Astrocyte of the hippocampus (primary cell): ENCODE measurements around the gene BCAS3.
"Not testable (repeated sequence)": the region's sequence is repeated elsewhere in the genome, so short reads cannot be mapped to it uniquely, and the experiment has no call there.

Experiments
- DNase-seq: peaks from one replicate; pipeline ENCODE4 v3.0.0; 2011; ENCODE audit warnings: low read depth, low spot score

BCAS3 gene

DNA sequence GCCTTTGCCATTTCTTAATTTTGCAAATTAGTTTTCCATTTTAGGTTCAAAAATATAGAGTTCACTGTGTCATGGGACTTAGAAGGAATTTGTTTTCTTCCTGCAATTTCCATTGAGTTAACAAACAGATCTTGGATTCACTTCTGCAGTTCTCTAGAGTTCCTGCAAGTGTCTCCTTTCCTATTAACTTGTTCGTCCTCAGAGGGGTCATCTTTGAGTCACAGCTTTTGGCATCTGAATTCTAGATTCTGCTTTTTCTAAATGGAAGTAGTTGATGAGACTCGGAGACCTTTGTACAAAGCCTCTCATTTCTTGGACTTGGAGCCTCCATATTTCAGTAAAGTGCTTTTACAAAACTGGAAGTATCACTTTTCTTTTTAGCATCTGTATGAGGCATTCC is 323.3 kb downstream of the BCAS3 start:
- DNase-seq = peak; percentile 41

GRCh38 chr17:61002316-61002736 is 324.7 kb downstream of the BCAS3 start:
- peak; percentile 57 for DNase-seq

DNA sequence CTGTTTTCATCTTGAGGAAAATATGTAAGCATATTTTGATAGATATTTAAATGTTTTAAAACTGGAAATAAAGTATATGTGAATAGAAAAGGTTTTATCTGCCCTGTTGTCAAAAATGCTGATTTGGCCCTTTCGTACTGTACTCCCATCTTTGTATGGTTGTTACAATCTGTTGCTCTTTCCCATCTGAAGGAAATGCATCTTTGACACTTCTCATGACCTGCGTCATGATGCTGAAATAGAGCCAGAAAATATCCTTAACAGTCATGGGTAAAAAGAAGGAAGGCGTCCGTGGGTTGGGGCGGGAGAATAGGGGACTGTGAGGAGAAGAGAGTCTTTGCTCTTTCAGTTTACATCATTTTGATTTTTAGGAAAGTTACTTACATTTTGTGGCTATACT is 327.7 kb downstream of the BCAS3 start:
- DNase-seq = no peak

- DNase-seq = not testable (repeated sequence)
Observed at GRCh38 chr17:61005958-61006357, 328.3 kb downstream of the BCAS3 start.

DNA sequence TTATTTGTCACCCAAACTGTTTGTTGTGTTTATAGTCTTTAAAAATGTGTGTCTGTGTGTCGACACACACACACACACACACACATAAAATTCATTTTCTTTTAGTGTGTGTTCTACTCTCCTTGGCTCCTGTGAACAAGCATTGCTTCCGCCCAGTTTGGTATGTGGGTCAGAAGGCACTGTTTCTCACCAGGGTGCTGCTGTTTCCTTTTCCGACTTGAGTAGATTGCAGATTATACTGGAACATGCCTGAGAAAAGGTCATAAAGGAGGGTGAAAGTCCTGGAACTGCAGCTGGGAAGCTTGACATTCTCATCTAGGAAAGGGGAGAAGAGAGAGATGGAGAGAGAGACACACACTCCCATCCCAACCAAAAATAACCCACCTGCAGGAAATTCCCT is 330.3 kb downstream of the BCAS3 start:
- no peak for DNase-seq

- peak; percentile 54 for DNase-seq
Observed at GRCh38 chr17:61009663-61010062, 332.0 kb downstream of the BCAS3 start.

DNA sequence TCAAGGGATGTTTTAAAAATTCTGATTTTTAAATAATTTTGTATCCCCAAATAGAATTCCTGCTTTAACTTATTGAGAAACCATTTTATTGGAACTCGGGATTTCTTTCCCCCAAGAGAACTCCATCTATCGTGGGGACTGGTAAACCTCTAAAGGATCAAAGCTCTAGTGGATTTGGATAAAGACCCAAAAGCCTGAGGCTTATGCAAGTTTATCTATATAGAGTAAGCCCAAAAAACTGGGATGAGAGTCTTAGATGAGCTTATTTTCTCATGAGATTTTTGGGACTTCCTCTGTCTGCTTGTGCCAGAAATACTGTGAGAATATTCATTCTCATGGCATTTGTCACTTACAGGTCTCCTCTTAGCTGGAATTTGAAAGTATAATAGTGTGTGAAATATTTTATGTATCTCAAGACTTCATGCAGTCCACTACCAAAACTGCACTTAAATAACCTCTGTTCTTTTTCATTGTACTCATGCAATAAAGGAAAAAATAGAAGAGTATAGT is 333.1 kb downstream of the BCAS3 start:
- DNase-seq = no peak

DNA sequence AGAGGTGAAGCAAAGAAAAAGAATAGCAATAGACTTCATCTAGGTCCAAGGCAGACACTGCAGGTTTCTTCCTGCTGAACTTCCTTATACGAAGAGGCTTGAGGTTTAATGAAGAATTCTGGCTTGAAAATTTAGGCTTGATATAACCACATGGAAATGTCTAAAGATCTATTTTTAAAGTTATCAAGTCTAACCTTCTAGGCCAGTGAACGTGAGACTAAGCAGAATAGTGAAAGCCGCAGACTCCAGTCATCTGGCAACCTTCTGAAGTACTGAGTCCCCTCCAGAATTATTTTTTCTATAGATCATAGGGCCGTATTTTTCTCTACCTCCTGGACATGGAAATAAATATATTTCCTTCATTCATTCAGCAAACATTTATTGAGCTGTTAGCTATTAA is 333.6 kb downstream of the BCAS3 start:
- no peak for DNase-seq

DNA sequence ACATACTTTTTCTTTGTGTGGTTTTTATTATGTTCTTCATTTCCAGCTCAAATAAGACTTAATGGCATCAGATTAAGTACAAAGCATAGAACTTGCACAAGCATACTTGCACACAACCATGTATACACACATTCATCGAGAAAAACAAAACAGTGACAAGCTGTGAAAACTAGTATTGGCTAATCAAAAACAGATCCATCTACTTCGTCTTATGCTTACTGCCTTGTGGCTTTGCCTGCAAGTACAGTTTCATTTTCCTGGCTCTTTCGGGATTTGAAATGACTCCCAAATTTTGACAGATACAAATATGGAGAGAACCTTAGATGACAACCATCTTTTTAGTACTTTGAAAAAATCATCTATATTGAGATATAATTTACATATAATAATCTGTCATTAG is 338.3 kb downstream of the BCAS3 start:
- DNase-seq = no peak

DNA sequence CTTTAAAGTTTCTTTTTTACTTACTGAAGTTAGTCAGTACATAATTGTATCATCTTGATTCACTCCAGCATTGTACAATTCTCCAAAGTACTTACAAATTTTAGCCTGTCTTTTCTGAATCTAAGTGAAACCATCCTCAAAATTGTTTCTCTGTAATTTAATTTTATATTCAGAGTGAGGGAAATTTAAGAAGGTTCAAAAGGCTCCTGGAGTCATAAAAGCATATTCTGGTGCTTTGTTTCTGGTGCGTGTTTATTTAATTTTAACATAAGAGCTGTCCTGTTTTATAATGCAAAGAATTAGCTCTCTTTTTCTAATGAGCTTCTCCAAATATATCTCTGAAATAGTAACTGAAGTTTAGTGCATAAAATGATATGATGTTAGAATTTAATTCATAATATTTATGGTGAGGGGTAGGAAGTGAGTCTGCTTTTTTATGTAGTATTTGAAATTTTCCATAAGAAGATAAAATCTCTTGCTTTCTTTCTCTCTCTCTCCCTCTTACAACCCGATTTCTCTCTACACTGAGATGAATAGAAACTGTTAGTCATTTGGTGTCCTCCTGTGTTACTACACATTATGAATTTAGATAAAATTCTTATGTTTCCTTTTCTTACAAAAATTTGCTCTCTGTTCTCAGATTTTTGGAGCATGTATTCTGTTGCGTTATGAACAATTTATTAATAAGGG is 339.8 kb downstream of the BCAS3 start:
- no peak for DNase-seq

GRCh38 chr17:61018938-61019337 is 341.3 kb downstream of the BCAS3 start:
- DNase-seq = no peak

- no peak for DNase-seq
Observed at GRCh38 chr17:61023996-61024395, 346.3 kb downstream of the BCAS3 start.

DNA sequence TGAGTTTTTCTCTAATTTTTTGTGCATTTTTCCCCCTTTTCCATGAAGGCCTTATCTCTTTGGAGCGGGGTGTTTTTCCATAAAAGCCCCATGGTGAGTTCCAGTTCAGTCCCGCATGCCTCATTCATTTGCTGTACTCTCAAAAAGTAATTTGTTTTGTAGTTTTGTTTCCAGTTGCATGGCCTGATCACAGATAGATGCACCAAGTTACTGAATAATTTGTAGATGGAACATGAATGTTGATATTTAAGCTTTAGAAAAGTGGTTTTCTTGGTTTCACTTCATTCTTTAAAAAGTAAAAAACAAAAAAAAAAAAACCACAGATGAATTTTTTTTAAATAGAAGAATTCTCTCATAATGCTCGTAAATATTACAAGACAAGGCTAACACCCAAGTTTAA is 349.2 kb downstream of the BCAS3 start:
- no peak for DNase-seq

DNA sequence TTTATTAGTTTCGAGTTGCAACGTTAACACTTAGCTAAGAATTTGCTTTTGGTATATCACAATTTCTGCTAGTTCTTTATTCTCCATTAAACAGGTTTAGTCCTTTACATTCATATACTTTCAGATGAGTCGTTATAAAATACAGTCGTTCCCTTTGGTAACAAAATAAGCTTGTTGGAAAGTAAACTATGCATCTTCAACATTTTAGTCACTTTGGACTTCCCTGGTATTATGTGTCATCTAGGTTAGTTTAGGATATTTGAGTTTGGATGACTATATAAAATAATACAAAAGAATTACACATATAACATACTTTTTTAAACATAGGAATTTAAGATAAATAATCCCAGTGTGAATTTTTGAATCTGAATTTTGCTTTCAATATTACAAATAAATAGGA is 351.5 kb downstream of the BCAS3 start:
- no peak for DNase-seq

DNA sequence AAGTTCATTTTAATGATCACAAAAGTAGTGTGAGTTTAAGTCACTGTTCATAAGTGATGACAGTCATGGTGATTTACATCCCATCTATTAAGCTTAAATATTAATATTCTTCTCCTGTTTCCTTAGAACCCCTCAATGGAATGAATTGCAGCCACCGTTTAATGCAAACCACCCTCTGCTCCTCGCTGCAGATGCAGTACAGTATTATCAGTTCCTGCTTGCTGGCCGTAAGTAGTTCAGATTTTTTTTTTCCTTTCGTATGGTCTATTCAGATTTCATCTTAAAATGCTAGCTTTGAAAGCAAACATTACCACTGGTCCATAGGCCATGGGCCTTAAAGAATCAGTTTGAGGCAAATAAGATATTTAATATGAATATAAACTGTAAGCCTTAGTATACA is 363.0 kb downstream of the BCAS3 start:
- no peak for DNase-seq

DNA sequence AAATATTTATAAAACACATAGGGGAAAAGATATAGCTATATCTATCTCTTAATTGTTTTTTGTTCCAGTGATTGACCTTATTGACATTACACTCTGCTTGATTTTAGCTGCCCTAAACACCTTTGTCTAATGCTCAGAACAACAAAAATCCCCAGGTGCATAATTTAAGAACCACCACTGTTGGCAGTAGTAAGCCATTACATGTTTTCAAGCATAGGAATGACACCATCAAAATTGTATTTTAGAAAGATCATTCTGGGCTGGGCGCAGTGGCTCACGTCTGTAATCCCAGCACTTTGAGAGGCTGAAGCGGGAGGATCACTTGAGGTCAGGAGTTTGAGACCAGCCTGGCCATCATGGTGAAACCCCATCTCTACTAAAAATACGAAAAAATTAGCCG is 364.7 kb downstream of the BCAS3 start:
- DNase-seq = not testable (repeated sequence)

DNA sequence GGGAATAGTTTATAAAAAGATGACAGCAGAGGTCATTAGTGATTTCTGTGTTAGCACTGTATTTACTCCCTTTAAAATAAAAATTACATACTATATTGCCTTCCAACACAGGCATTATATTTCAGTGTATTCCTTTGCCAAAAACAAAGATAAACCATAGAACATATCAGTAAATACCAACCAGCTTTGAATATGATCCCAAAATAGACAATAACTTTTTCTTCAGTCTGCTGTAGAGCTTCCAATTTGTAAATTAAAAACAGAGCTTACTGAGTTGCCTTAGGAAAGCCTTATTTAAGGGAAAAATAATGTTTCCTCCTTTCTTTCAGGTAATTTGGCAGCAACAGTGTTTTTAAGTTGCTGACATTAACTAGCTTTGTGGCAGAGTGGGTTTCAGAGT is 369.9 kb downstream of the BCAS3 start:
- no peak for DNase-seq

GRCh38 chr17:61048376-61049106 is 370.9 kb downstream of the BCAS3 start:
- no peak for DNase-seq

DNA sequence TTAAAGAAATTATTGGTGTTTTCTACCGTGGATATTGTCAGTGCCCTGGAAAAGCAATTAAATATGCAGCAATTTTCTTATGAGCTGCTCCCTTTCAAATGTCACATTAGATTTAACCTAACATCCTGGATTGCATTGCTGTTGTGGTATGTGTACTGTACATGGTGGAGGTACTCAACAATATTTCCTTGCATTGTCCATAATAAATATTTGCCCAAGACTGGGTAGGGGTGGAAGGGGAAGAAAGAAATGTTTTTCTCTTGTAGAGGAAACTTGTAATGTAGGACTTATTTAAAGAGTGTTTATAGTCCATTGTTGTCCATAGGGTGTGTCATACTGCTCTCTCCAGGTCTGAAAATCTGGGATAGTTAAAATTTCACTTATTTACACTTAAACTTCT is 375.8 kb downstream of the BCAS3 start:
- no peak for DNase-seq

- DNase-seq = no peak
Observed at GRCh38 chr17:61054436-61054835, 376.8 kb downstream of the BCAS3 start.

GRCh38 chr17:61057257-61057656 is 379.6 kb downstream of the BCAS3 start:
- DNase-seq = no peak

GRCh38 chr17:61058066-61058465 is 380.4 kb downstream of the BCAS3 start:
- DNase-seq = no peak

DNA sequence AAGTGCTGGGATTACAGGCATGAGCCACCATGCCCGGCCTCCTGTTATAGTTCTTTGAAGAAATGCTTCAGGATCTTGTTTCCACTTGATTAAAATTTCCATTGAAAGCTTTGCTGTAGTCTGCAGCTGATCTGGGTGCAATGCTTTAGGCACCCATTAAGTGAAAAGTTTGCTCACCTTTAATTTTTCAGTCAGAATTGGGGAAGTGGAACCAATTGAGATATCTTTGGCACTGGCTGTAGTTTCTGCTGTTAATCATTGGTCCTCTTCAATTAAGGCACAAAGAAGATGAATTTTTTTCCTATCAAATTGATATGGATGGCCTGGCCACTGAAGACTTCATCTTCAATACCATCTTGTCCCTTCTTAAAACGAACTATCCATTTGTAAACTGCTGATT is 385.9 kb downstream of the BCAS3 start:
- DNase-seq = no peak
